Measurements from ENCODE around the gene MS4A8.
"Not testable (repeated sequence)": the region's sequence is repeated elsewhere in the genome, so short reads cannot be mapped to it uniquely, and the experiment has no call there.

- not testable (repeated sequence) for TF ChIP-seq CTCF (conservative IDR thresholded peaks at IDR 0.05); EZH2 (IDR thresholded peaks at IDR 0.05; ENCODE audit: low read depth)
Observed at GRCh38 chr11:60758671-60759070, 59.3 kb downstream of the MS4A8 start.

Data from PC-9 (cell line).